ENCODE results near the gene GRK4. TPM values are rescaled to one million over a fixed set of nuclear protein-coding genes. Genes with fewer than 3 reads are reported as not detected.

GRK4 gene
- total and polyA plus RNA-seq, 4 donors: 1.0 to 2.2 (median 1.8) TPM

DNA sequence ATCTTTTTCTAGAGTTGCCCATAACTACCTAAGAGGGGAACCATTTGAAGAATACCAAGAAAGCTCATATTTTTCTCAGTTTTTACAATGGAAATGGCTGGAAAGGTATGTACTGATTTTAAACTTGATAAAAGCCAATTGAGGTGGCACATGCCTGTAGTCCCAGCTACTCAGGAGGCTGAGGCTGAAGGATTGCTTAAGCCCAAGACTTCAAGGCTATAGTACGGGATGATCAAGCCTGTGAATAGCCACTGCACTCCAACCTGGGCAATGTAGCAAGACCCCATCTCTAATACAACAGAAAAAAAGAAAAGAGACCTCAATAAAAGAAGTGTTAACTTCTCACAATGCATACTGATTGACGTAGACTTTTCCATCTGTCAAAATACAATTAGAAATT, 44.4 kb downstream of the GRK4 start (continued):
- TF ChIP-seq EGR1 (IDR thresholded peaks at IDR 0.05; ENCODE audit: low read depth in 2 of 2) (no peak), ZBTB33 (IDR thresholded peaks at IDR 0.05) (no peak), FOXA2 (IDR thresholded peaks at IDR 0.05) (no peak), TAF1 (conservative IDR thresholded peaks at IDR 0.05) (no peak), RAD21 (IDR thresholded peaks at IDR 0.05) (no peak)

GRCh38 chr4:3009422-3009821, 46.1 kb downstream of the GRK4 start:
- no peak for DNase-seq (ENCODE audit: low spot score)
- Histone ChIP-seq H3K4me3 (ENCODE audit: low read depth in 1 of 3, low read length in 3 of 3) (no peak overlapping the region), H3K27ac (ENCODE audit: low read depth in 1 of 2, low read length in 2 of 2) (no peak overlapping the region), H3K36me3 (ENCODE audit: control insufficient read depth in 4 of 4, insufficient read depth in 3 of 4, low read depth in 1 of 4, low read length in 3 of 4) (no peaks in the 10 kb centered on the region), H3K27me3 (ENCODE audit: control insufficient read depth in 4 of 4, insufficient read depth in 4 of 4, low read length in 3 of 4) (no peaks in the 10 kb centered on the region), H3K9ac (ENCODE audit: low read depth in 1 of 2, low read length in 2 of 2) (no peak overlapping the region), H3K4me1 (ENCODE audit: control insufficient read depth in 4 of 4, insufficient read depth in 4 of 4, low read length in 3 of 4) (peaks cover 0 to 9% (median 8%) of the 10 kb centered on the region in 4 donors), H3K9me3 (ENCODE audit: control insufficient read depth in 4 of 4, low read length in 3 of 4) (no peaks in the 10 kb centered on the region)
- TF ChIP-seq GABPA (IDR thresholded peaks at IDR 0.05 in 1 of 2, conservative IDR thresholded peaks at IDR 0.05 in 1 of 2): no peak
- TF ChIP-seq JUND (IDR thresholded peaks at IDR 0.05): no peak
- TF ChIP-seq NR2F2 (IDR thresholded peaks at IDR 0.05): no peak
- TF ChIP-seq FOXA2 (IDR thresholded peaks at IDR 0.05): no peak
- no peak for TF ChIP-seq YY1 (IDR thresholded peaks at IDR 0.05)
- TF ChIP-seq HNF4A (conservative IDR thresholded peaks at IDR 0.05): no peak
- TF ChIP-seq, protein P1, sequence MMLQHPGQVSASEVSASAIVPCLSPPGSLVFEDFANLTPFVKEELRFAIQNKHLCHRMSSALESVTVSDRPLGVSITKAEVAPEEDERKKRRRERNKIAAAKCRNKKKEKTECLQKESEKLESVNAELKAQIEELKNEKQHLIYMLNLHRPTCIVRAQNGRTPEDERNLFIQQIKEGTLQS (IDR thresholded peaks at IDR 0.05): no peak
- TF ChIP-seq, protein P2, sequence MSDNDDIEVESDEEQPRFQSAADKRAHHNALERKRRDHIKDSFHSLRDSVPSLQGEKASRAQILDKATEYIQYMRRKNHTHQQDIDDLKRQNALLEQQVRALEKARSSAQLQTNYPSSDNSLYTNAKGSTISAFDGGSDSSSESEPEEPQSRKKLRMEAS (IDR thresholded peaks at IDR 0.05): no peak
- peak; percentile 54 for TF ChIP-seq RAD21 (IDR thresholded peaks at IDR 0.05)
- TF ChIP-seq RXRA (IDR thresholded peaks at IDR 0.05): no peak
- TF ChIP-seq, protein P3, sequence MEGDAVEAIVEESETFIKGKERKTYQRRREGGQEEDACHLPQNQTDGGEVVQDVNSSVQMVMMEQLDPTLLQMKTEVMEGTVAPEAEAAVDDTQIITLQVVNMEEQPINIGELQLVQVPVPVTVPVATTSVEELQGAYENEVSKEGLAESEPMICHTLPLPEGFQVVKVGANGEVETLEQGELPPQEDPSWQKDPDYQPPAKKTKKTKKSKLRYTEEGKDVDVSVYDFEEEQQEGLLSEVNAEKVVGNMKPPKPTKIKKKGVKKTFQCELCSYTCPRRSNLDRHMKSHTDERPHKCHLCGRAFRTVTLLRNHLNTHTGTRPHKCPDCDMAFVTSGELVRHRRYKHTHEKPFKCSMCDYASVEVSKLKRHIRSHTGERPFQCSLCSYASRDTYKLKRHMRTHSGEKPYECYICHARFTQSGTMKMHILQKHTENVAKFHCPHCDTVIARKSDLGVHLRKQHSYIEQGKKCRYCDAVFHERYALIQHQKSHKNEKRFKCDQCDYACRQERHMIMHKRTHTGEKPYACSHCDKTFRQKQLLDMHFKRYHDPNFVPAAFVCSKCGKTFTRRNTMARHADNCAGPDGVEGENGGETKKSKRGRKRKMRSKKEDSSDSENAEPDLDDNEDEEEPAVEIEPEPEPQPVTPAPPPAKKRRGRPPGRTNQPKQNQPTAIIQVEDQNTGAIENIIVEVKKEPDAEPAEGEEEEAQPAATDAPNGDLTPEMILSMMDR (IDR thresholded peaks at IDR 0.05; ENCODE audit: low read depth, low read length, missing input control): peak; percentile 25
- TF ChIP-seq TAF1 (conservative IDR thresholded peaks at IDR 0.05): no peak
- TF ChIP-seq EGR1 (IDR thresholded peaks at IDR 0.05; ENCODE audit: low read depth in 2 of 2): no peak
- no peak for TF ChIP-seq HNF4G (IDR thresholded peaks at IDR 0.05)
- TF ChIP-seq SP1 (IDR thresholded peaks at IDR 0.05): no peak
- no peak for TF ChIP-seq REST (IDR thresholded peaks at IDR 0.05)
- TF ChIP-seq ZBTB33 (IDR thresholded peaks at IDR 0.05): no peak
- WGBS: 55% methylated on average over 7 of the region's 7 CpGs

All from liver (tissue), 9 donors.